Activated CD4-positive, alpha-beta T cell treated with anti-CD3 and anti-CD28 coated beads for 36 hours (primary cell): ENCODE data around the gene UROS. TPM values are rescaled to one million over a fixed set of nuclear protein-coding genes. Genes with fewer than 3 reads are reported as not detected.

ENCODE experiments used
- ATAC-seq: fragments of 200-7000 bp; cut with Tn5 transposase; one replicate; pipeline ENCODE4 v1.10.0; 2021; ENCODE audit warnings: mild to moderate bottlenecking, moderate library complexity
- CTCF ChIA-PET: fragments of 350-600 bp; sonication (Branson Sonifier 250); formaldehyde crosslinking; loops from one replicate; lab custom pipeline; 2021; ENCODE audit warnings: antibody characterized with exemption; lab: Charles Lee
- POLR2A ChIA-PET: fragments of 350-600 bp; sonication (Branson Sonifier 250); formaldehyde crosslinking; loops from one replicate; lab custom pipeline; 2021; ENCODE audit warnings: antibody characterized with exemption, inconsistent platforms; lab: Charles Lee
- DNase-seq: peaks from one replicate; pipeline ENCODE4 v3.0.0-alpha.2; 2020
- H3K27ac Mint-ChIP-seq: one replicate; pipeline ENCODE4 v1.8.0; 2021; ENCODE audit warnings: mixed read lengths
- H3K27me3 Mint-ChIP-seq: one replicate; pipeline ENCODE4 v1.8.0; 2021; ENCODE audit warnings: mixed read lengths
- H3K36me3 Mint-ChIP-seq: one replicate; pipeline ENCODE4 v1.8.0; 2021; ENCODE audit warnings: low read depth, mixed read lengths
- H3K4me1 Mint-ChIP-seq: one replicate; pipeline ENCODE4 v1.8.0; 2021; ENCODE audit warnings: mixed read lengths
- H3K4me3 Mint-ChIP-seq: one replicate; pipeline ENCODE4 v1.8.0; 2021; ENCODE audit warnings: mild to moderate bottlenecking, moderate library complexity, mixed read lengths
- H3K9me3 Mint-ChIP-seq: one replicate; pipeline ENCODE4 v1.8.0; 2021; ENCODE audit warnings: low read depth, mixed read lengths
- intact Hi-C, 2 experiments: fragments of 100-400 bp; cut with DNase I in 1 of 2; cut with micrococcal nuclease in 1 of 2; formaldehyde crosslinking; loops; one replicate each; pipeline versions ENCODE4 v1.14.2 to v1.15.1; 2022 to 2024; cut with DNase I, micrococcal nuclease
- microRNA-seq: library from miRNA; unstranded; fragments of <30 nt; microRNA quantifications from one replicate; pipeline ENCODE4 v1.2.0, GENCODE V29; 2021; ENCODE audit warnings: borderline replicate concordance
- total RNA-seq, 2 experiments: library from RNA; stranded (reverse); gene quantifications; one replicate each; pipeline ENCODE4 v1.2.3, GENCODE V29; 2021

UROS gene
- total RNA-seq, 2 experiments from 2014 or later: 37.3 to 39.6 TPM

- DNase-seq: no peak
- peaks cover 56% of the 10 kb centered on the region for H3K36me3 Mint-ChIP-seq
- POLR2A ChIA-PET: no interaction called here
- H3K4me3 Mint-ChIP-seq: no peak overlapping the region
- ATAC-seq: no peak
- peaks cover 4% of the 10 kb centered on the region for H3K4me1 Mint-ChIP-seq
- no peaks in the 10 kb centered on the region for H3K9me3 Mint-ChIP-seq
- CTCF ChIA-PET: no interaction called here
- H3K27ac Mint-ChIP-seq: no peak overlapping the region
- no peaks in the 10 kb centered on the region for H3K27me3 Mint-ChIP-seq
- intact Hi-C loops: no loop called here
These were observed 66.9 kb downstream of the UROS start for GRCh38 chr10:125756196-125756595.

- intact Hi-C loops: no loop called here
These were observed 75.6 kb downstream of the UROS start for GRCh38 chr10:125747417-125747816.

GRCh38 chr10:125744909-125745308, 78.1 kb downstream of the UROS start:
- Mint-ChIP-seq H3K4me1 (no peaks in the 10 kb centered on the region), H3K4me3 (no peak overlapping the region), H3K27me3 (no peaks in the 10 kb centered on the region), H3K9me3 (no peaks in the 10 kb centered on the region), H3K36me3 (peaks cover 76% of the 10 kb centered on the region), H3K27ac (no peak overlapping the region)
- ChIA-PET POLR2A (no interaction called here), CTCF (no interaction called here)
- intact Hi-C loops: no loop called here
- ATAC-seq: no peak
- no peak for DNase-seq

More at GRCh38 chr10:125747417-125747816, 75.6 kb downstream of the UROS start:
- Mint-ChIP-seq H3K4me3 (no peak overlapping the region), H3K9me3 (no peaks in the 10 kb centered on the region), H3K36me3 (peaks cover 72% of the 10 kb centered on the region), H3K27ac (no peak overlapping the region), H3K4me1 (no peaks in the 10 kb centered on the region), H3K27me3 (no peaks in the 10 kb centered on the region)
- CTCF ChIA-PET: no interaction called here
- DNase-seq: no peak
- POLR2A ChIA-PET: no interaction called here
- no peak for ATAC-seq

GRCh38 chr10:125742465-125742864, 80.6 kb downstream of the UROS start:
- no peaks in the 10 kb centered on the region for H3K4me1 Mint-ChIP-seq
- intact Hi-C loops: no loop called here
- H3K4me3 Mint-ChIP-seq: no peak overlapping the region
- H3K9me3 Mint-ChIP-seq: no peaks in the 10 kb centered on the region
- POLR2A ChIA-PET: no interaction called here
- no peak for DNase-seq
- CTCF ChIA-PET: no interaction called here
- no peaks in the 10 kb centered on the region for H3K27me3 Mint-ChIP-seq
- ATAC-seq: no peak
- H3K27ac Mint-ChIP-seq: no peak overlapping the region
- peaks cover 71% of the 10 kb centered on the region for H3K36me3 Mint-ChIP-seq

GRCh38 chr10:125739994-125740679, 82.9 kb downstream of the UROS start:
- Mint-ChIP-seq H3K27ac (no peak overlapping the region), H3K4me1 (no peaks in the 10 kb centered on the region), H3K4me3 (no peak overlapping the region), H3K9me3 (no peaks in the 10 kb centered on the region), H3K36me3 (peaks cover 76% of the 10 kb centered on the region), H3K27me3 (no peaks in the 10 kb centered on the region)
- ChIA-PET POLR2A (no interaction called here), CTCF (no interaction called here)
- intact Hi-C loops: no loop called here
- DNase-seq (no peak), ATAC-seq (no peak)

Small RNAs within 50 kb of the gene (microRNA-seq; reads per million reads assigned to microRNA genes)
- gene MIR4484: 4.2 reads per million, percentile 10 among the genes with 10 or more reads in this experiment

Other genes with a start within 250 kb of the UROS start
- not detected for gene TEX36, start 140.1 kb downstream of the UROS start, total RNA-seq
- 10 to 100 TPM; 29.6 to 30.8 TPM for gene EDRF1, start 103.5 kb downstream of the UROS start, total RNA-seq
- gene MMP21, start 47.4 kb downstream of the UROS start, total RNA-seq: not detected
- 100 to 1,000 TPM; 106 to 115 TPM for gene BCCIP, start 288 bp upstream of the UROS start, total RNA-seq
- gene DHX32, start 58.0 kb upstream of the UROS start, total RNA-seq: 10 to 100 TPM; 19.4 to 23.5 TPM
- 1 to 10 TPM in 1 of 2 experiments, under 1 TPM in 1; 0.42 to 1.0 TPM for gene FANK1, start 73.3 kb upstream of the UROS start, total RNA-seq